NCI-H460 (cell line): ENCODE data around the gene SLITRK6. TPM values are rescaled to one million over a fixed set of nuclear protein-coding genes. Genes with fewer than 3 reads are reported as not detected.
A peak's percentile ranks its signal among the peaks of the same experiment; 100 is the strongest.
"Not testable (repeated sequence)": the region's sequence is repeated elsewhere in the genome, so short reads cannot be mapped to it uniquely, and the experiment has no call there.

Source experiments
- DNase-seq: peaks from one replicate; pipeline ENCODE4 v3.0.0-alpha.2; 2016; ENCODE audit warnings: low read depth; ENCODE audit errors: extremely low read depth
- polyA plus RNA-seq: library from polyadenylated mRNA; depleted of rRNA; stranded (reverse); fragments of >200 nt; gene quantifications from 2 replicates; pipeline ENCODE4 v1.2.3, GENCODE V29; 2014; cell fraction: nucleus; rRNA removed
- total RNA-seq: library from RNA; depleted of rRNA; stranded (reverse); fragments of >200 nt; shearing (Covaris generic); gene quantifications from 2 replicates; pipeline ENCODE4 v1.2.3, GENCODE V29; 2014; rRNA removed

Gene SLITRK6, protein sequence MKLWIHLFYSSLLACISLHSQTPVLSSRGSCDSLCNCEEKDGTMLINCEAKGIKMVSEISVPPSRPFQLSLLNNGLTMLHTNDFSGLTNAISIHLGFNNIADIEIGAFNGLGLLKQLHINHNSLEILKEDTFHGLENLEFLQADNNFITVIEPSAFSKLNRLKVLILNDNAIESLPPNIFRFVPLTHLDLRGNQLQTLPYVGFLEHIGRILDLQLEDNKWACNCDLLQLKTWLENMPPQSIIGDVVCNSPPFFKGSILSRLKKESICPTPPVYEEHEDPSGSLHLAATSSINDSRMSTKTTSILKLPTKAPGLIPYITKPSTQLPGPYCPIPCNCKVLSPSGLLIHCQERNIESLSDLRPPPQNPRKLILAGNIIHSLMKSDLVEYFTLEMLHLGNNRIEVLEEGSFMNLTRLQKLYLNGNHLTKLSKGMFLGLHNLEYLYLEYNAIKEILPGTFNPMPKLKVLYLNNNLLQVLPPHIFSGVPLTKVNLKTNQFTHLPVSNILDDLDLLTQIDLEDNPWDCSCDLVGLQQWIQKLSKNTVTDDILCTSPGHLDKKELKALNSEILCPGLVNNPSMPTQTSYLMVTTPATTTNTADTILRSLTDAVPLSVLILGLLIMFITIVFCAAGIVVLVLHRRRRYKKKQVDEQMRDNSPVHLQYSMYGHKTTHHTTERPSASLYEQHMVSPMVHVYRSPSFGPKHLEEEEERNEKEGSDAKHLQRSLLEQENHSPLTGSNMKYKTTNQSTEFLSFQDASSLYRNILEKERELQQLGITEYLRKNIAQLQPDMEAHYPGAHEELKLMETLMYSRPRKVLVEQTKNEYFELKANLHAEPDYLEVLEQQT
- total RNA-seq, result 0.32 and 0.94 TPM in 2 replicates
- 0.18 TPM in 1 of 2 replicates, not detected in the other for polyA plus RNA-seq

DNA sequence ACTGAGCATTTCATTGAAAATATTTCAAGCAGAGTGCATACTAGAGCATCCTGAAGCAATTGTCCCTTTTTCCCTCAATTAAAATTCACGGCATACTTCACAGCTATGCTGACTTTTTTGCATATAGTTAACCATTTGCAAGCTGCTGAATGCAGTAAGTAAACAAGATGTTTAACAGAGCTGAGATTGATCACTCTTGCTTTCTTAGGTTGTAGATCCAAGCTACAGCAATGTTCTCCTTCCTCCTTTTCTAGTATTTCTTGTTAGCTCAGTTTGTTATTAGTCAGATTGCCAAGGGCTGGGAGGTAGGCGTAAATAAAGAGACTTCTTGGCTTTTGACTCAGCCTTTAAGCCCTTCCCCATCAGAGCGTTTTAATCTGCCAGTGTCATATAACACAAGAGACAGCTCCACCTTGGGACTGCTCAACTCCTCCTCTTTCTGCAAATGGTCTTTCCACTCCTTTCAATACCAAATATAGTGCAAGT is at the start of gene SLITRK6:
TSS of gene SLITRK6 (minus strand) at position 323 of the 486 bp plus-strand sequence. CDS start 2,911 bp downstream, outside the sequence.
- DNase-seq, result peak; percentile 11

DNA sequence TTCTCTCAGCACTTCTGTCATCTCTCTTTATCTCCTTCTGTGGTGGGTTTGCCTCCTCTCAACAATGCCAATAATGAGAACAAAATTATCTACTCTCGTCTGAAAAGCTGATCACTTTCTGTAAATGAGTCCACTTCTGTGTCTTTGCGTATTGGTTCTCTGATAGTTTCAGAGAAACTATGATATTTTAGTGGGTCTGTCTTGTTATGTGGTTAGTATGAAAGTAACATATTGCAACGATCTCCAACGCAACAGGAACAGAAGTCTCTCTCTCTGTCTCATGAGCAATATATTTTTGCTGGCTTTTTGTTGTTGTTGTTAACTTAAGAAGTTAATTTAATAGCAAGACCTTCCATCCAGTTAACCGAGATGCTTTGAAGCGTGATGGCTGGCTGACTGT is 47.8 kb upstream of the SLITRK6 start:
- no peak for DNase-seq

DNA sequence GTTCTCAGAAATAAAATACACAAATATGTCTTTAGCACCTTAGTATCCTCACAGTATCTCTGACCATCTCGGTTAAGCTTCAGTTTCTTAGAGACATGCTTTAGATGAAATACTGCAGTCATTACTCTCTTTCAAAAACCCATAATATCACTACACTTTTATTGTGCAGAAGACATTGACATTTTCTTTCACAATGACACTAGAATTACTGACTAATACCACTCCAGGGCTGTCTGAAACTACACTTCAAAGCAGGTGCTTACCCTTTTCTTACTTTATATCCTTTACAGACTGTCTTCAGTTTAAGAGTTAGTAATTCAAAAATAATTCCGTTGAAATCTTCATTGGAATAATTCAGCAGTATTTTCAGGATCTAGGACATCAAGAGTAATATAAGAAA is 42.2 kb upstream of the SLITRK6 start:
- DNase-seq, result no peak

DNA sequence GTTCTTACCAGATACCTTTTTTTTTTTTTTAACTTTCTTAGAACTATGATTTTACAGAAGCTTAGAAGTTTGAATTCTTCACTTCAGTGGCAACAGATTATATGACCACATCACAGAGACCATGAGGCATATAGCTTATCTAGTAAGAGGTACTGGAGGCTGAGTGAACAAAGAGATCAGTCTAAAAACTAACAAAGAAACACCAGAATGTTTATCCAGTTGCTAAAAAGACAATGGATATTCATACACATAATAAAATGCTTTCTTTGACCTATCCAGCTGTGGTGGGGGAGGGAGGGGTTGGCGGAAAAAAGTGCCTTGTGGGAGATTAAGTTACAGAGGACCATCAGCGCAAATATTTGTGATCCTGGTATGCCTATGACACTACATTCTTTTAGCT is 34.7 kb upstream of the SLITRK6 start:
- no peak for DNase-seq

DNA sequence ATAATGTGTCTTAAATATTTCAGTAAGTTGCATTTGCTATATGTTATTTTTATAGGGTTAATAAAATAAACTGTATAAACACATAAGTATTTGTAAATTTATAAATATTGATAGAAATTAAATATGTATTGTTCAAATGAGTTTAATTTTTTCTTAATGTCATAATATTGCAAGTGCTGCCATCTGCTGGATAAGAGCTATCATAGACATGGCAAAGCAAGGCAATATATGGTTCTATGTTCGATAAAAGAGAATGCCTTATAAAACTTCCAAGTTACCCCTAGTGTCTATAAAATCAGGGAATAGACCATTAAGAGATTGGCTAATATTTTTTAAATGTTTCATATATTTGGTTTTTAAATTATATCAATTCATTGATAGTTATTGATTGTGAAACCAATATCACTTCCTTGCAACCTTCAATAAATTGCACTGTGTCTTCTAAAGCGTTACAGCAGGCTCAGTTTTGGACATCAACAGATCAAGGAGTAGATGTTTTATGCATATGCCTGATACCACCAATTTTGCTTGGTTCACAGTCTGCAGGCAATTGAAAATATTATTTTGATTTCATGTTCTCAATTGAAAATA is 29.0 kb upstream of the SLITRK6 start:
- peak; percentile 22 for DNase-seq

DNA sequence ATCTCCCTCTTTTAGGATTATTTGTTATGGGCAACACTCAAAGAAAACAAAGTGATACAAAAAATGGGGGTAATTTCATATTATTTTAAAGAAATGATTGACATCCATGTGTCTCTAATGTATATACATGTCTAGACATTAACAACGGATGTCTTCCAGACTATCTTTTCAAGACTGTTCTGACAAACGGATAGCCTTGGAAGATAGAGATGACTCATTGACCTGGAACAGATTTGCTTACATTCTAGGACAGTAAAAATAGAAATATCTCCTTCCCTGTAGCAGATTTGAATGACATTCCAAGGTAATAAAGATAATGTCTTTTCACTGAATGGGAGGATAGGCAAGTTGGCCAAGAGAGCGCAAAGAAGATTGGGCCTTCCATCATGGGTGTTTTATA is 26.2 kb upstream of the SLITRK6 start:
- no peak for DNase-seq

DNA sequence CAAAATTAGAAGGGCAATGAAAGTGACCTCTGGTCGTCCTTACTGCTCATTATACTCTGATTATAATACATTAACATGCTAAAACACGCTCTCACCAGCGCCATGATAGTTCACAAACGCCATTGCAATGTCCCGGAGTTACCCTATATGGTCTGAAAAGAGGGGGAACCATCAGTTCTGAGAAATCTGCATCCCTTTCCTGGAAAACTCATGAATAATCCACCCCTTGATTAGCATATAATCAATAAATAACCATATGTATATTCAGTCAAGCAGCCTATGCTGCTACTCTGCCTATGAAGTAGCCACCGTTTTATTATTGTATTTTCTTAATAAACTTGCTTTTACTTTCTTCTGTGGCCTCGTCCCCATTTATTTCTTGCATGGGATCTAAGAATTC is 24.6 kb upstream of the SLITRK6 start:
- no peak for DNase-seq

DNA sequence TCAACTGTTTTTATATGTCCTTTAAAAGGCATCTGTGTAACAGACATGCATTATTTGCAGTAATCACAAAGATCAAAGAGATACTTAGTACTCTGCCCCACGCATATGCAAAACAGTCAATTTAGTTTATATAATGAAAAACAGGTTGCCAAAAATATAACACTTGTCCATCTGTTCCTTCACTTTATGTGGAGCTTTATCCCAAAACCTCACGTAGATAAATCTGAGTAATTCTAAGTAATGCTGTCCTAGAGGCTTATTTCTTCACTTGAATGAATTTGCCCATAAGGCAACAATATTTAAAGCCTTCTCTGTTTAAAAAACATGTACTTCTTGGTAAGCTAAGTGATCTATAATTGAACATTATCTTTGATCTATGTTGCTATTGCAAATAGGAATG is 20.3 kb upstream of the SLITRK6 start:
- DNase-seq, result no peak

DNA sequence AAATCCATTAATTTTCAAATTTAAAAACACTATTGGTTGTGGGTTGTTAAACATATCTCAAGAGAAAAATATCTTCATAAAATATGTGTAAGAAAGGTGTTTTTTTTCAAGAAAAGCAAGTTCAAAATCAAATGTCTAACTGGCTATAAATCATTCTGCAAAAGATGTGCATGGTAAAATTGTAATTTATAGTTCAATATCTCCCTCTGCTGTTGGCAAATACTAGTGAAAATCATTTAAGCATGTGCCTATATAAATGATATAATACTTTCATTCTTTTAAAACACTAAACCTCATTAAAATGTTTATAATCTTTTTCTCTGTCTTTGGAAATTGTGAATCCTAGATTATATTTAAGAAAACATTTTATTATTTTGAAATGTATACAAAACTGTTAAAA is 17.2 kb upstream of the SLITRK6 start:
- no peak for DNase-seq

DNA sequence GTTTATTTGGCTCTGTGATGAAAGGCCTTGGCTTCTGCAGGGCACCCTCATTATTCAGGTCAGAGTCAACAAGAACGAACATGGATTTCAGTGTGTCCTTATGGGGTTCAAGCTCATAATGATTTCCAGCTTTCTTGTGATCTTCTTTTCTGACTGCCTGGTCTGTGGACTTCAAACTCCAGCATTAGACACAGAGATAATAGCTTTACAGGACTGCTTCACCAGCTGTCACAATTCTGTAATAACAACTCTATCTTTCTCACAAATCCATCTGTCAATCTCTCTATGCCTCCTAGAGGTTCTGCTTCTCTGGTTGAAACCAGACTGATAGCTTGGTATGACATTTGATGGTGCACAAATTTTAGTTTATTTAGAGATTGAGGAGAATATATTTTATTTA is 13.1 kb upstream of the SLITRK6 start:
- no peak for DNase-seq

DNA sequence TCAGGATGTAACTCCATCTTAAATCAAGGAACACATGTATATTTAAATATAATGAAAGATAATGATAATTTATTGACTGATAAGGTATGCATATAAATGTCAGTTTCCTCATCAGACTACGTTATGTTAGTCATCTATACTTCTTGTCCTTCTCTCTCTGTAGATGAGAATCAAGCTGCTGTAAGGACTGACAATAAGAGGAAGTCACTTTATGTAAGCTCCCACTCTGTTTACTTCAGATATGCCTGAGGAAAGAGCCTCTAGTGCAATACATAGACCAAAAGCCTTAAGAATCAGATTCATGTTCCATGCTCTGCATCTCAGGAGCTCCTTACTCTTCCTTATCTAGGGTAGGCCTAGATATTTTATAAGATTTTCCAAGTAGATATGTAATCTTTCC is 9.6 kb upstream of the SLITRK6 start:
- no peak for DNase-seq

DNA sequence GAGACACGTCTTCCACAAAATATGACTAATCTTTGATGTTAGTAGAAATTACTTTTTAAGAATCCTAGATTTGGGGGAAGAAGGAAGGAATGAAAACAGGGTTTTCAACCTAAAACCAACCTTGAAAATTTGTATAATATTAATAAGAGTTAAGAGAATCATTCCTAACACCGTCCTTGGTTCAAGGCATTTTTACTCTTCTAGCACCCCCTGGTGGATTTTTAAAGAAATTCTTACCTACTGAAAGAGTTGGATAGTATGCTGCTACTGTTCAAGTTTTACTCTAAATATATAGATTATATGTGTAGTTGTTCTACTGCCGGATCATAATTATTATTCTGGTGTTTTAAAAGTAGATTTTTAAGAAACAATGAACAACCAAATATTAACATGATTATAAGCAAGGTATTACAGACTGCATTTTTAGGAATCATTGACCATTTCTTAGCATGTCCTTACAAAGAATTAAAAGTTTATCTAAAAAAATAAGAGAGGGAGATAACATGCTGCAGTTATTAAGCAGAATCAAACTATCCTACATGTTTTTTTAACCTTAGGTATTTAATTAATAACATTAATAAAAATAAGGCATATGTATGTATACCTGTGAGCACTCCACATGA is 7.4 kb upstream of the SLITRK6 start:
- peak; percentile 47 for DNase-seq

DNA sequence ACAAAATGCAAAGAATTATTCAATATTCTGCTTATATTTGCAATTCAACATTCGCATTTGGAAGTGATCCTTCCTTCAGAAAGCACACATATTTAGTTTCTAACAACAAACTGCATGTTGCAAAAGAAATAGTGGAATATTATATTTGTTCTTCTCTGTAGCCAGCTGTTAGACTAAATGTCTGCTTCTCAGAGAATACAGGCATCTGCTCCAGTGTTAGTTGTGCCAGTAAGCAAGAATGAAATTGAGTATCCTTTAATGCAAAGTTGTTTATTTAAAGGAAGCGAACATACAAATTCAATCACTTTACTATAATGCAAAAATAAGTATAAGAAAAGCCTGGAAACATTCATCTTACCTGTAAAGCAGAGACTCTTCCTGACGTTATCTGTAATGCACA is 663 bp downstream of the SLITRK6 start:
- DNase-seq, result no peak

DNA sequence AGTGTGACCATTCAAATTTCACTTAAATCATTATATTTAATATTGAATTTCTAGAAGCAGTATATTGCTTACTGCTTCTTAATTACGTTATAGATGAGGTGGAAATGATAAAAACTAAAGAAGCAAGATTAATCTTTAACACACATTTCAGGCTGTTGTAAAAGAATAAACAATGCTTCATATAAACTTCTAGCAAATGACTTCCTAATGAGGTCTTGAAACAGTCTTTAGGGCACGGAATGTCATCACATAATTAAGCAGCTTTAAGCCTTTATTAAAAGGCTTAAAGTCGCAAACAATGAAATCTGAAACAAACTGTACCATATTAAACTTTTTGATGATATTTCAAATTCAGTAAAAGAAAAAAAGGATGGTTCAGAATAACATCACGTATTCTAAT is 1.9 kb downstream of the SLITRK6 start:
- no peak for DNase-seq

DNA sequence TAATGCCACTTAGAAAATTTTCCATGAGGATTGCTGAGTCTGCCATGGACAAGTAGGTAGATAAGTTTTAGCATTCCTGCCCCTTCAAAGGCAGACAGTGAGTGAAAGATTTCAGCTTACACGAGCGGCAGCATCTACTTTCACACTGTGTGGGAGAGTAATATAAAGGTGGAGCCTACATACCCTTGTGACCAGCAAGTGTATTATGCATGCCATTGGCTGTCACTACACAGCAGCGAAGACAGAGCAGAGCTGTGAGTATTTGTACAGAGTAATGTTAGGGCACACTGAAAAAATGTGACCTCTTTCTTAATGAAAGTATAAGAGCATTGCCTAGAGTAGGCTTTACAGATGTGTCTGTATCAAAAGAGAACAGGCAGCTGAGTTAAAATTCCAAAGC is 14.0 kb downstream of the SLITRK6 start:
- DNase-seq, result no peak

DNA sequence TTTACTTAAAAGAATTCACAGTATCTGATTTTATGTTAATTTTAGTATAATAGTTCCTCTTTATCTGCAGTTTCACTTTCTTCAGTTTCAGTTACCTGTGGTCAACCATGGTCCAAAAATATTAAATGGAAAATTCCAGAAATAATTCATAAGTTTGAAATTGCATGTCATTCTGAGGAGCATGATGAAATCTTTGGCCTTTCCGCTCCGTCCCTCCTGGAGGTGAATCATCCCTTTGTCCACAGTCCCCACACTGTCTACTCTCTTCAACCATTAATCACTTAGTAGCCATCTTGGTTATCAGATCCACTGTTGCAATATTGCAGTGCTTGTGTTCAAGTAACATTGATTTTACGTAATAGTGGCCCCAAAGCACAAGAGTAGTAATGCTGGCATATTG is 26.9 kb downstream of the SLITRK6 start:
- peak; percentile 21 for DNase-seq

DNA sequence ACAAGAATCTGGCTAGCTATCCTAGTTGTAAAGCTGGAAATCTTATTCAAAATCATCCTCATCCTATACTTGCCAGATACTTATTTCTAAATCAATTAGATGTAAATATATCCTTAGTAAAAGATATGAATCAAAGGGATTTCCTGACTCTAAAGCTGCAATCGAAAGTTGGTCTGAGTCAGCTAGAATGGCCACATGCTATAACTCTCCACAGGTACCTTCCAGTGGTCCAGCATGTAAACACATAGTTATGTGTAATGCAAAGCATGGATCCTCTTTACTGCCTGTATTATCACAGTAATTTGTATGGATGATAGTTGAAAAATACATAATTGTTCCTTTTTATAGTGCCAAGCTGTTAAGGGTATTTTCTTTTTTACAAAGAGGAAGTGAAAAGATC is 27.4 kb downstream of the SLITRK6 start:
- DNase-seq, result no peak

DNA sequence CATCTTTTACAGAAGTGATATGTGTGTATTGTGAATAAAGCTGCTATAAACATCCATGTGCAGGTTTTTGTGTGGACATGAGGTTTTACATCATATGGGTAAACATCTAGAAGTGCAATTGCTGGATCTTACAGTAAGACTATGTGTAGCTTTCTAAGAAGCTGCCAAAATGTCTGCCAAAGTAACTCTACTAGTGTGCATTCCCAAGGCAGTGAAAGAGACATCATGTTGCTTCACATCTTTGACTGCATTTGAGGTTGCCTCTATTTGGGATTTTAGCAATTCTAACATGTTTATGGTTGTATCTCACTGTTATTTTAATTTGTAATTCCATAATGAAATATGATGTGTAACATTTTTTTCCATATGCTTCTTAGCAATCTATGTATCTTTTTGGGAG is 30.3 kb downstream of the SLITRK6 start:
- DNase-seq, result no peak

DNA sequence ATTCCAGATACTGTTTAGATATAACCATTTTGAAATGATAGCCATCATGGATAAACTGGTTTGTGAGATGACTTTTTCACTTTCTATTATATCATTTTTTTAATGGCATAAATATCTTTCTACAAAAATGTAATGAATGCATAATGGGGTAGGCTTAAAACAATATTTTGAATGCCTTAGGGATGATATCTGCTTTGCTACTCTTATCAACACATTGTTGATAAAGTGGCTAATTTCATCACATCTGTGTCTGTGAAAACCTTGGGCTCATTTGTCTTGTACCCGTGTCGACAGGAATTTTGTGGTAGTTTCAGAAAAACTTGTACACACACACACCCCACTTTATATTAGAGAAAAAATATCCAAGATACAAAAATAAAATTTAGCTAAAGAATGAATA is 44.1 kb downstream of the SLITRK6 start:
- no peak for DNase-seq

DNA sequence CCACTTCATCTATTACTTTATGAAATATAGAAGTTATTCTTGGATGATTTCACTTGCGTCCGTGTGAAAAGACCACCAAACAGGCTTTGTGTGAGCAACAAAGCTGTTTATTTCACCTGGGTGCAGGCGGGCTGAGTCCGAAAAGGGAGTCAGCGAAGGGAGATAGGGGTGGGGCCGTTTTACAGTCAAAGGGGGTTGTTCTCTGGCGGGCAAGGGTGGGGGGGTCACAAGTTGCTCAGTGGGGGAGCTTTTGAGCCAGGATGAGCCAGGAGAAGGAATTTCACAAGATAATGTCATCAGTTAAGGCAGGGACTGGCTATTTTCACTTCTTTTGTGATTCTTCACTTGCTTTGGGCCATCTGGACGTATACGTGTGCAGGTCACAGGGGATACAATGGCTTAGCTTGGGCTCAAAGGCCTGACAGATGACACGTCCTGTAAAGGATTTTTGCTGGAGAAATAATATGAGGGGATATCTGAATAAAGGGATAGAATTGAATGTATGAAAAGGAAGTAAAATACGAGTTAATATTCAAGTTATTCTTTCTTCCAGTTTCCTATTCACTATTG is 55.9 kb downstream of the SLITRK6 start:
- DNase-seq, result not testable (repeated sequence)
